ENCODE measurements around the gene NTM. TPM values are rescaled to one million over a fixed set of nuclear protein-coding genes. Genes with fewer than 3 reads are reported as not detected.

NTM gene
- total and polyA plus RNA-seq, 5 donors: 35.0 to 148 (median 88.2) TPM

GRCh38 chr11:131776211-131776610, 405.8 kb downstream of the NTM start:
- 80% methylated on average over 3 of the region's 3 CpGs for WGBS
- Histone ChIP-seq H3K27ac (ENCODE audit: low read length) (no peak overlapping the region), H3K4me3 (ENCODE audit: low read length) (no peak overlapping the region), H3K4me1 (ENCODE audit: control insufficient read depth, insufficient read depth, low read length) (no peaks in the 10 kb centered on the region), H3K27me3 (ENCODE audit: control insufficient read depth, insufficient read depth) (peaks cover 3% of the 10 kb centered on the region), H3K9me3 (ENCODE audit: control insufficient read depth, low read length) (no peaks in the 10 kb centered on the region)
- no peak for ATAC-seq
- intact Hi-C loops (cut with DNase I): no loop called here
- no peak for DNase-seq

GRCh38 chr11:131785801-131786200, 415.4 kb downstream of the NTM start:
- Histone ChIP-seq H3K4me1 (ENCODE audit: control insufficient read depth, insufficient read depth, low read length) (no peaks in the 10 kb centered on the region), H3K27me3 (ENCODE audit: control insufficient read depth, insufficient read depth) (no peaks in the 10 kb centered on the region), H3K27ac (ENCODE audit: low read length) (no peak overlapping the region), H3K9me3 (ENCODE audit: control insufficient read depth, low read length) (no peaks in the 10 kb centered on the region), H3K4me3 (ENCODE audit: low read length) (no peak overlapping the region)
- ATAC-seq: no peak
- no peak for DNase-seq
- 69% methylated on average over 7 of the region's 7 CpGs for WGBS
- intact Hi-C loops (cut with DNase I): no loop called here

DNA sequence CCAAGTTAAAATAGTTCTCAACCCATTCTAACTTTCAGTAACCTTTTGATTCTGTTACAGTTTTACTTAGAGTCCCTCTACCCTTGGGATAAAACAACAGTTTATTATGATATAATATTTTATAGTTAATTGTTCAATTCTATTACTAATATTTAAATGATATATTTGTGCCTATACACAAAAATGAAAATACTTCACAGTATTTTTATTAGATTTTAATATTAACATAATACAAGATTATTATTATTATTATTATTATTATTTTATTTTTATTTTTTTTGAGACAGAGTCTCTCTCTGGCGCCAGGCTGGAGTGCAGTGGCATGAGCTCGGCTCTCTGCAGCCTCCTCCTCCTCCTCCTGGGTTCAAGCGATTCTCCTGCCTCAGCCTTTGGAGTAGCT, 416.7 kb downstream of the NTM start:
- H3K4me1 ChIP-seq (ENCODE audit: control insufficient read depth, insufficient read depth, low read length): no peaks in the 10 kb centered on the region
- H3K27me3 ChIP-seq (ENCODE audit: control insufficient read depth, insufficient read depth): no peaks in the 10 kb centered on the region
- ATAC-seq: no peak
- intact Hi-C loops (cut with DNase I): no loop called here
- no peak for DNase-seq
- WGBS: 50% methylated on average over 3 of the region's 3 CpGs
- H3K4me3 ChIP-seq (ENCODE audit: low read length): no peak overlapping the region
- H3K27ac ChIP-seq (ENCODE audit: low read length): no peak overlapping the region
- no peaks in the 10 kb centered on the region for H3K9me3 ChIP-seq (ENCODE audit: control insufficient read depth, low read length)

- Histone ChIP-seq H3K9me3 (ENCODE audit: control insufficient read depth, low read length) (no peaks in the 10 kb centered on the region), H3K4me1 (ENCODE audit: control insufficient read depth, insufficient read depth, low read length) (no peaks in the 10 kb centered on the region), H3K27me3 (ENCODE audit: control insufficient read depth, insufficient read depth) (no peaks in the 10 kb centered on the region), H3K27ac (ENCODE audit: low read length) (no peak overlapping the region), H3K4me3 (ENCODE audit: low read length) (no peak overlapping the region)
- WGBS: 58% methylated on average over 1 of the region's 1 CpG
- intact Hi-C loops (cut with DNase I): no loop called here
- no peak for ATAC-seq
- DNase-seq: no peak
Measured at GRCh38 chr11:131790586-131790985, 420.2 kb downstream of the NTM start.

DNA sequence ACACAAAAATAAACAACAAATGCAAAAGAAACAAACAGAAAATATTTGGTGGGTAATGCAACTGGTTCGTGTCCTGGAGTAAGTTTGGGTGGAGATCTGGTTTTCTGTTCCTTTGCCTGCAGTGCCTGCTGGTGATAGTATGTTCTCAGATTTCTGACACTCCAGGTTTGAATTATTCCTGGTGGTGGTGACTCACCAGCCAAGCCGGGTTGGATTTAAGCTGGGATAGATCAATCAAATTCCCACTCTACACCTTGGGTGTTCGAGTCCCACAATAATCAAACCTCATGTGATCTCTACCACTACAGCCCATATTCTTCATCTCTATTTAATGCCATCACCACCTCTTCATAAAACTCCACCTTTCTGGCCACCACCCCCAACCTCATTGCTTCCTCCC, 421.8 kb downstream of the NTM start:
- WGBS: 64% methylated on average over 3 of the region's 3 CpGs
- Histone ChIP-seq H3K27ac (ENCODE audit: low read length) (no peak overlapping the region), H3K4me3 (ENCODE audit: low read length) (no peak overlapping the region), H3K27me3 (ENCODE audit: control insufficient read depth, insufficient read depth) (no peaks in the 10 kb centered on the region), H3K4me1 (ENCODE audit: control insufficient read depth, insufficient read depth, low read length) (no peaks in the 10 kb centered on the region), H3K9me3 (ENCODE audit: control insufficient read depth, low read length) (no peaks in the 10 kb centered on the region)
- no peak for ATAC-seq
- intact Hi-C loops (cut with DNase I): no loop called here
- no peak for DNase-seq

- Histone ChIP-seq H3K4me3 (ENCODE audit: low read length) (no peak overlapping the region), H3K4me1 (ENCODE audit: control insufficient read depth, insufficient read depth, low read length) (no peaks in the 10 kb centered on the region), H3K27ac (ENCODE audit: low read length) (no peak overlapping the region), H3K9me3 (ENCODE audit: control insufficient read depth, low read length) (no peaks in the 10 kb centered on the region), H3K27me3 (ENCODE audit: control insufficient read depth, insufficient read depth) (no peaks in the 10 kb centered on the region)
- DNase-seq (no peak), ATAC-seq (no peak)
- WGBS: 80% methylated on average over 7 of the region's 7 CpGs
- intact Hi-C loops (cut with DNase I): no loop called here
Measured at GRCh38 chr11:131796089-131796488, 425.7 kb downstream of the NTM start.

DNA sequence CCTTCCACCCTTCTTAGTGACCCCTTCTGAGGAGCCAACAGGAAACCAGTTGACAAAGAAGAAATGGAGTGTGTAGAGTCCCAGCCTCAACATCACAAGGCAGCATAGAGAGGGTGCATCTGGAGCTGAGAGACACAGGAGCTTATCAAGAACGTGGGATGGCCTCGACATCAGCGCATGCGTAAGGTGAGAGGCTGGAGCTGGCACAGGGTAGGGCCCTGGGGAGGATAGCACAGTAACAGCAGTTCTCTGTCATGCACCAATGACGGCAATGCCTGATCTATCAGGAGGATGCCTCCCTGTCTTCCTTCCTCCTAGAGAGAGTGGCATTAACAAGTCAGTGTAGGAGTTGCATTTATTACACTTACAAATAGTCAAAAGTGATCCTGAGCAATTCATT, 426.1 kb downstream of the NTM start:
- H3K4me3 ChIP-seq (ENCODE audit: low read length): no peak overlapping the region
- H3K27me3 ChIP-seq (ENCODE audit: control insufficient read depth, insufficient read depth): no peaks in the 10 kb centered on the region
- ATAC-seq (no peak), DNase-seq (no peak)
- intact Hi-C loops (cut with DNase I): no loop called here
- H3K9me3 ChIP-seq (ENCODE audit: control insufficient read depth, low read length): no peaks in the 10 kb centered on the region
- H3K4me1 ChIP-seq (ENCODE audit: control insufficient read depth, insufficient read depth, low read length): no peaks in the 10 kb centered on the region
- WGBS: 53% methylated on average over 5 of the region's 5 CpGs
- no peak overlapping the region for H3K27ac ChIP-seq (ENCODE audit: low read length)

GRCh38 chr11:131800452-131800851, 430.0 kb downstream of the NTM start:
- Histone ChIP-seq H3K27ac (ENCODE audit: low read length) (no peak overlapping the region), H3K4me3 (ENCODE audit: low read length) (no peak overlapping the region), H3K27me3 (ENCODE audit: control insufficient read depth, insufficient read depth) (no peaks in the 10 kb centered on the region), H3K4me1 (ENCODE audit: control insufficient read depth, insufficient read depth, low read length) (no peaks in the 10 kb centered on the region), H3K9me3 (ENCODE audit: control insufficient read depth, low read length) (no peaks in the 10 kb centered on the region)
- no peak for ATAC-seq
- DNase-seq: no peak
- intact Hi-C loops (cut with DNase I): no loop called here
- WGBS: 90% methylated on average over 2 of the region's 2 CpGs

DNA sequence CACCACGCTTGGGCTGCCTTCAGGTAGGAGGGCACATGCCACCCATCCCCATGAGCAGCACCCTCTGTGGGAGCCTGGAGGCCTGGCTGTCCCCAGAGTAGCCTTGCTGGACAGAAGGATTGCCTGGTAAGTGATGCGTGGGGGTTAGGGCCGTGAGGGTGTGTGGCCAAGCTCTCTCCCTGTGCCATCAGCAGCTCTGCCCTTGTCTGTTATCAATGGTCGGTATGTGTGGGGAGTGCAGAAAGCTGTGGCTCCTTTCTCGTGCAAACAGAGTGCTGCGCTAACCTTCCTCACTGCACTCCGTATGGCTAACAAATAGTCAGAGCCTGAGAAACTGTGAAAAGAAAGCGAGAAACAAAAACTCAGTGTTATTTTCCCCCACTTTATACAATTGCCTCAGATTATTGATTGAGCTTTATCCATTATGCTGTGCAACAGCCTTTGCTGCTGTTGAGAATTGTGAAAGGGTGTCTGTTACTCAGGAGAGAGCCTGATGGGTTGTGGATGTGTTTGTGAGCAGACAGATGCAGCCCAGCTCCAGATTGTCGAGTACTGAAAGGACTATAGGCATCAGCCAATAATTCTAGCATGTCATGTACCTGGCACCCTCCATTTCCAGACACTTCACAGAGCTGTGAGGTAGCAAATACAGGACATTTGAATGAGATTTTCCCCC, 432.2 kb downstream of the NTM start:
- DNase-seq (no peak), ATAC-seq (no peak)
- intact Hi-C loops (cut with DNase I): no loop called here
- Histone ChIP-seq H3K4me3 (ENCODE audit: low read length) (no peak overlapping the region), H3K4me1 (ENCODE audit: control insufficient read depth, insufficient read depth, low read length) (no peaks in the 10 kb centered on the region), H3K27ac (ENCODE audit: low read length) (no peak overlapping the region), H3K27me3 (ENCODE audit: control insufficient read depth, insufficient read depth) (peaks cover 4% of the 10 kb centered on the region), H3K9me3 (ENCODE audit: control insufficient read depth, low read length) (no peaks in the 10 kb centered on the region)
- WGBS: 37% methylated on average over 9 of the region's 9 CpGs

- WGBS: 72% methylated on average over 2 of the region's 2 CpGs
- H3K27me3 ChIP-seq (ENCODE audit: control insufficient read depth, insufficient read depth): peaks cover 4% of the 10 kb centered on the region
- H3K4me1 ChIP-seq (ENCODE audit: control insufficient read depth, insufficient read depth, low read length): no peaks in the 10 kb centered on the region
- H3K4me3 ChIP-seq (ENCODE audit: low read length): no peak overlapping the region
- DNase-seq (no peak), ATAC-seq (no peak)
- no peaks in the 10 kb centered on the region for H3K9me3 ChIP-seq (ENCODE audit: control insufficient read depth, low read length)
- intact Hi-C loops (cut with DNase I): no loop called here
- H3K27ac ChIP-seq (ENCODE audit: low read length): no peak overlapping the region
Measured at GRCh38 chr11:131807876-131808275, 437.5 kb downstream of the NTM start.

DNA sequence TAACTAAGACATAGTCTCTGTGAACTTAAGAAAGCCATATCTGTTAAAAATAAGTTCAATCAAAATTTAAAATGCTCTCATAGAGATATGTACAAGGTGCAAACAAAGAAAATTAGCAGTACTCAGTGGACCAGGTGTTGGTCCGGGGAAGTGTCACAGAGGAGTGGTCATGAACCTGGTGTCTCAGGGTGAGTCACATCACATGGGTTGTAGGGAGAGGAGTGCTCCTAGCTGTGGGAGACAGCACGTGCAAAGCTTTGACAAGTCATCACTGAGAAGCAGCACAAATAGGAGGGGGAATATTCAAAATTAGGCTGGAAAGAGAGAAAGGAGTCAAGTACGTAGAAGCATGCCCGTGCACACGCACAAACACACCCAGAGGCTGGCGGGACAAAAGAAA, 438.1 kb downstream of the NTM start:
- Histone ChIP-seq H3K4me3 (ENCODE audit: low read length) (no peak overlapping the region), H3K27ac (ENCODE audit: low read length) (no peak overlapping the region), H3K4me1 (ENCODE audit: control insufficient read depth, insufficient read depth, low read length) (no peaks in the 10 kb centered on the region), H3K9me3 (ENCODE audit: control insufficient read depth, low read length) (no peaks in the 10 kb centered on the region), H3K27me3 (ENCODE audit: control insufficient read depth, insufficient read depth) (peaks cover 4% of the 10 kb centered on the region)
- intact Hi-C loops (cut with DNase I): no loop called here
- WGBS: 73% methylated on average over 6 of the region's 6 CpGs
- DNase-seq (no peak), ATAC-seq (no peak)
